ENCODE results near the gene SORCS3.

DNA sequence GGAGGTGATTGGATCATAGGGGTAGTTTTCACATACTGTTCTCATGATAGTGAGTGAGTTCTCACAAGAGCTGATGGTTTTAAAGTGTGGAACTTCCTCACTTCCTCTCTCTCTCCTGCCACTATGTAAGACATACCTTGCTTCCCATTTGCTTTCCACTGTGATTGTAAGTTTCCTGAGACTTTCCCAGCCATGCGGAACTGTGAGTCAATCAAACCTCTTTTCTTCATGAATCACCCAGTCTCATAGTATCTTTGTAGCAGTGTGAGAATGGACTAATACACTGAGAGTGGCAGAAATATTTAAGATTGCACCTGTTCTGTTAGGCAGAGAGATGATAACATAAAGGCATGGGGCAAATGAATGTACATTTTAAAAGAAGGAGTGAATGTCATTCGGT lies 507.8 kb downstream of the SORCS3 start:
- TF ChIP-seq, protein P1, sequence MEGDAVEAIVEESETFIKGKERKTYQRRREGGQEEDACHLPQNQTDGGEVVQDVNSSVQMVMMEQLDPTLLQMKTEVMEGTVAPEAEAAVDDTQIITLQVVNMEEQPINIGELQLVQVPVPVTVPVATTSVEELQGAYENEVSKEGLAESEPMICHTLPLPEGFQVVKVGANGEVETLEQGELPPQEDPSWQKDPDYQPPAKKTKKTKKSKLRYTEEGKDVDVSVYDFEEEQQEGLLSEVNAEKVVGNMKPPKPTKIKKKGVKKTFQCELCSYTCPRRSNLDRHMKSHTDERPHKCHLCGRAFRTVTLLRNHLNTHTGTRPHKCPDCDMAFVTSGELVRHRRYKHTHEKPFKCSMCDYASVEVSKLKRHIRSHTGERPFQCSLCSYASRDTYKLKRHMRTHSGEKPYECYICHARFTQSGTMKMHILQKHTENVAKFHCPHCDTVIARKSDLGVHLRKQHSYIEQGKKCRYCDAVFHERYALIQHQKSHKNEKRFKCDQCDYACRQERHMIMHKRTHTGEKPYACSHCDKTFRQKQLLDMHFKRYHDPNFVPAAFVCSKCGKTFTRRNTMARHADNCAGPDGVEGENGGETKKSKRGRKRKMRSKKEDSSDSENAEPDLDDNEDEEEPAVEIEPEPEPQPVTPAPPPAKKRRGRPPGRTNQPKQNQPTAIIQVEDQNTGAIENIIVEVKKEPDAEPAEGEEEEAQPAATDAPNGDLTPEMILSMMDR (conservative IDR thresholded peaks at IDR 0.05; ENCODE audit: low read depth, low read length): no peak
- TF ChIP-seq RFX5 (IDR thresholded peaks at IDR 0.05; ENCODE audit: low read depth, low read length): no peak
- no peak for TF ChIP-seq POLR2A (IDR thresholded peaks at IDR 0.05; ENCODE audit: low read depth, low read length)
- TF ChIP-seq NFE2L2 (IDR thresholded peaks at IDR 0.05; ENCODE audit: low read depth, low read length): no peak
- no peak for TF ChIP-seq RAD21 (IDR thresholded peaks at IDR 0.05; ENCODE audit: low read length)
- no peak for TF ChIP-seq FOS (IDR thresholded peaks at IDR 0.05; ENCODE audit: low read depth, low read length)
- TF ChIP-seq BHLHE40 (IDR thresholded peaks at IDR 0.05; ENCODE audit: low read depth, low read length): no peak
- TF ChIP-seq MAFK (IDR thresholded peaks at IDR 0.05; ENCODE audit: low read depth, low read length): no peak
- no peak for TF ChIP-seq MAZ (IDR thresholded peaks at IDR 0.05; ENCODE audit: borderline replicate concordance, low read depth, low read length)
- TF ChIP-seq CHD1 (IDR thresholded peaks at IDR 0.05; ENCODE audit: low read depth, low read length): no peak

Data from IMR-90 (cell line).